ENCODE measurements around the gene TIGAR.

The TIGAR gene, protein sequence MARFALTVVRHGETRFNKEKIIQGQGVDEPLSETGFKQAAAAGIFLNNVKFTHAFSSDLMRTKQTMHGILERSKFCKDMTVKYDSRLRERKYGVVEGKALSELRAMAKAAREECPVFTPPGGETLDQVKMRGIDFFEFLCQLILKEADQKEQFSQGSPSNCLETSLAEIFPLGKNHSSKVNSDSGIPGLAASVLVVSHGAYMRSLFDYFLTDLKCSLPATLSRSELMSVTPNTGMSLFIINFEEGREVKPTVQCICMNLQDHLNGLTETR

GRCh38 chr12:4320853-4321701, at the start of gene TIGAR:
TSS of gene TIGAR (plus strand) at chr12:4321213. CDS start at chr12:4321272, 59 bp downstream.
- peak; percentile 46 to 80 for DNase-seq

GRCh38 chr12:4271717-4272423, 49.1 kb upstream of the TIGAR start:
- no peak for DNase-seq

- DNase-seq: no peak
These were observed 48.4 kb upstream of the TIGAR start for GRCh38 chr12:4272424-4273272.

DNA sequence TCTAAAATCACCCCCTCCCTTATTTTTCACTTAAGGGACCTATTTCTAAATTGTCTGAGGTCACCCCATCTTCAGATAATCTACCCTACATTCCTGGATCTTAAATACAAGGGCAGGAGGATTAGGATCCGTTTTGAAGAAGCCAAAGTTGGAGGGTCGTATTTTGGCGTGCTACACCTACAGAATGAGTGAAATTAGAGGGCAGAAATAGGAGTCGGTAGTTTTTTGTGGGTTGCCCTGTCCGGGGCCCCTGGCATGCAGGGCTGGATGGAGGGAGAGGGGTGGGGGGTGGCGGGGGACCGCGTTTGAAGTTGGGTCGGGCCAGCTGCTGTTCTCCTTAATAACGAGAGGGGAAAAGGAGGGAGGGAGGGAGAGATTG, 47.8 kb upstream of the TIGAR start:
- no peak for DNase-seq

DNA sequence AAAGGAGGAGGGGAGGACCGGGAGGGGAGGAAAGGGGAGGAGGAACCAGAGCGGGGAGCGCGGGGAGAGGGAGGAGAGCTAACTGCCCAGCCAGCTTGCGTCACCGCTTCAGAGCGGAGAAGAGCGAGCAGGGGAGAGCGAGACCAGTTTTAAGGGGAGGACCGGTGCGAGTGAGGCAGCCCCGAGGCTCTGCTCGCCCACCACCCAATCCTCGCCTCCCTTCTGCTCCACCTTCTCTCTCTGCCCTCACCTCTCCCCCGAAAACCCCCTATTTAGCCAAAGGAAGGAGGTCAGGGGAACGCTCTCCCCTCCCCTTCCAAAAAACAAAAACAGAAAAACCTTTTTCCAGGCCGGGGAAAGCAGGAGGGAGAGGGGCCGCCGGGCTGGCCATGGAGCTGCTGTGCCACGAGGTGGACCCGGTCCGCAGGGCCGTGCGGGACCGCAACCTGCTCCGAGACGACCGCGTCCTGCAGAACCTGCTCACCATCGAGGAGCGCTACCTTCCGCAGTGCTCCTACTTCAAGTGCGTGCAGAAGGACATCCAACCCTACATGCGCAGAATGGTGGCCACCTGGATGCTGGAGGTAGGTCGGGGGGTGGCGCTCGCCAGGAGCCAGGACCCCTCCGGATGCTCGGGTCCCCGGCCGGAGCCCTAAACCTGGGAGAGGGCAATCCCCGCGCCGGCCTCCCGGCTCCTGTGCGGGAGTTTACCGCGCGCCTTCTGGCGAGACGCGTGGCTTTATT, 47.2 kb upstream of the TIGAR start, which contains the start of gene CCND2:
CCND2 (plus strand) TSS at position 111 of the 744 bp plus-strand sequence; CDS start at position 390, 279 bp downstream.
- DNase-seq: no peak

DNA sequence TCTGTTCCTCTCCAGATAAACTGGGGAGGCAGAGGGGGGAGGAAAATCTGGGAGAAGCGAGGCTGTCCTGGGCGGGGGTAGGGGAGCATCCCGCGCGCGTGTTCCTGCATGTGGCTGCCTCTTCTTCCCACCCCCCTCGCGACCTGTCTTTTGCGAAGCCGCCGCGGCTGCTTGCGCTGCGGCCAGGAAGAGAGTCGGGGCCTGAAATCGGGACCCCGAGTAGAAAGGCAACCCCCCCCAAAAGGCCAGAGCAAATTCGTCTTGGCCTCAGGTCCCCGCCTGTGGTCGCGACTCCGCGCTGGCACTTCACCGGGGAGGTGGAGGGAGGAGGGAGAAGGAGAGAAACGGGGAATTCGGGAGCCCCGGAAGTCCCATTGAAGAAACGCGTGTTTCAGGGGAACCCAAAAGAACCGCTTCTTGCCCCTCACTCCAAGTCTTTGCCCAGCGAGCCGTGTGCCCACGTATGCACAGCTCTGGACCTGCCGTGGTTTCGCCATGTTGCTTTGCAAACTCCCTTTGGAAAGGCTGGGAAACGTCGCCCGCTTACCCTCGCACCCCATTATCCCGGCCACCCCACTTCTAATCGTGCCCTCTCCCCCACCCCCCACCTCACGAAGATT, 46.5 kb upstream of the TIGAR start:
- DNase-seq: no peak

- DNase-seq: no peak
These were observed 45.8 kb upstream of the TIGAR start for GRCh38 chr12:4275016-4275869.

DNA sequence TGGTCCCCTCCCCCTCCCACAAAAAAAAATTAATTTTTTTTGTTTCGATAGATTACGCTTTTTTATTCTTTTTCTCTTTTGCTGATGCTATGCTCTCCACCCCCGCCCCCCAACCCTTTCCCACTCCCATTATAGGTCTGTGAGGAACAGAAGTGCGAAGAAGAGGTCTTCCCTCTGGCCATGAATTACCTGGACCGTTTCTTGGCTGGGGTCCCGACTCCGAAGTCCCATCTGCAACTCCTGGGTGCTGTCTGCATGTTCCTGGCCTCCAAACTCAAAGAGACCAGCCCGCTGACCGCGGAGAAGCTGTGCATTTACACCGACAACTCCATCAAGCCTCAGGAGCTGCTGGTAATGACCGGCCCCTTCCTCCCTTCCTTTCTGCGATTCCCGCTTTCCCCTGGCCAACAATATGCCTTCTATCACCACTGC, 45.1 kb upstream of the TIGAR start:
- no peak for DNase-seq

GRCh38 chr12:4276524-4277204, 44.3 kb upstream of the TIGAR start:
- DNase-seq: peak; percentile 40 to 46

DNA sequence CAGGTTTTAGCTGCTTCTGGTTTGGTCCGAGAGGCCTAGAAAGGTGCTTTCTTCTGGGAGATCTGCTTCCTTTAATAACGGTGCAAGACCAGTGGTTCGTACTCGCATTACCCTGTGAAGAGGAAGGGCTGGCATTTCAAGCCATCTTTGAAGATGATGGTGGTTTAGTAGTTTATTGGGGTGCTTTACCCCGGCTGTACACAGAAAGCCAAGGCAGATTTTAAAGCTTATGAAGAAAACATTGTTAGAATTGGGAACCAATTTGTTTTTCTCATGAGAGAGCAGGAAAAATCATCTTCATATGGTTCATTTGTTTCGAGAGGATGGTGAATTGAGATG, 43.8 kb upstream of the TIGAR start:
- DNase-seq: no peak

DNA sequence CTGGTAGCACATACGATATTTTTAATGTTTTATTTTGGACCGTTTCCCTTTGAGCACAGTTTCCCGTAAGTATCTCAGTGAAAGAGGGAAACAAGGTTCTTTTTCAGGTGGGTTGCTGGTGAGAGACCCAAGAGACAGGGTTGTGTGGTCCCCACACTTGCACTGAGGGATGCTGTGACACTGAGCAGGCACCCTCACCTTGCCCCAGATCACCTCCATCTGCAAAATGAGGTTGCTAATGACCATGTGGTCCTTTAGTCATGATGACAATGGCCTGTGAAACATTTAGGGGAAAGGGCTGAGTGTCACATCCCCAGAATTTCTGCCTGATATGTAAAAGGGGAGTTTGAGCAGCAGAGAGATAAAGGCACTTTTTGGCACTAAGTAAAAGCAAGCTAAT, 43.2 kb upstream of the TIGAR start:
- DNase-seq: no peak

GRCh38 chr12:4278329-4279197, 42.5 kb upstream of the TIGAR start:
- peak in 1 of 2 experiments; percentile 0 for DNase-seq

- no peak for DNase-seq
These were observed 41.8 kb upstream of the TIGAR start for GRCh38 chr12:4279198-4279690.

DNA sequence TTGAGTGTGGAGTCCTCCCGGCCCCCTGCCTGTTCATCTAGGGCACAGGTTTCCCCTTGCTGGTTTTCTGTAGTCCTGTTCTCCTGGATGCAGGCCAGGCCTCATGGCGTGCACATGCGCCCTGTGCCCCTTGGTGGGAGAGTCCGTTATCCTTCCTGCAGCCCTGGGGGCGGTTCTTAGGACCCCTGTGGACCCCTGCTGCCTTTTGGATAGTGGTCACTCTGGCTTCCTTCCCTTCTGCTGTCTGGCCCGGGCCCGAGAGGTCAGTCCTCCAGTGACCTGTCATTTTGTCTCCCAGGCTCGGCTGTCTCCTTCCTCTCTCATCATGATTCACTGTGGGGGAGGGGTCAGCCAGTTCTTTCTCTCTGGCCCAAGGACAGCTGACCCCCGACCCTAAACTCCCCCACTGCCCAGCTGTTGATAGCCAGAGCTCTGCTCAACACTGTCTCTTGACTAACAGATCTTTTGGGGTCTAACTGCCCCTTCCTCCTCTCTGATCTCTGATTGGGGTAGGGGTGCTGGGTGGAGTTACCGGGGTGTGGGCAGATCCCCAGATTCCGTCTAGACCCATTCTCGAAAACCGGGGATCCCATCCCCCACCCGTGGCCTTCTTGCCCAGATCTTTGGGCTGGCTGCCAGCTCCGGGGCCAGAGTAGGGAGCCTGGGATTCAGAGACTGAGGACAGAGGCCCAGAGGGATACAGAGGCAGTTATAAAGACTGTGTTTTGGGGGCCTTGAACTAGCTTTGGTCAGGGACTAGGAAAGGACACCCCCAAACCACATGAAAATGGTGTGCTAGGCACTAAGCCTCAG, 40.5 kb upstream of the TIGAR start:
- DNase-seq: no peak

DNA sequence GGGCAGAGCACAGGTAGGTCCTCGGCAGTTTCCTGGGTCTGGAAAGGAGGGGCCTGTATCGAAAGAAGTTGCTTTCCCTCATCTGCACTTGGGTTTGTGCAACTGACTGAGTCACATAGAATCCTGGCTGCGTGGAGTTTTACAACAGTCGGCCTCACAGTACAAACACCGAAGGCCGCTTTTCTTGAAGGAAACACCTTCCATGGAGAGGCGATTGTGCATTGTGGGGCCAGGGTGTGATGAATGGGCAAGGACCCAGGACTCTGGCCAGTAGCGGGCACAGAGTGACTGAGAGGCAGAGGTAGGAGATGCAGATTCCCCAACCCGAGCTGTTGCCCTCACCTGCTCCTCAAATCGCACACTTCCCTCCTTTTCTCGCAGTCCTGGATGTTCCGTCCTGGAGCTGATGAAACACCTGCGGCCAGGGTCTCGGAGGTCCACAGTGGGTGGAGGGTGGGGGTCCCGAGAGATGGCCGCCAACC, 39.8 kb upstream of the TIGAR start:
- no peak for DNase-seq

DNA sequence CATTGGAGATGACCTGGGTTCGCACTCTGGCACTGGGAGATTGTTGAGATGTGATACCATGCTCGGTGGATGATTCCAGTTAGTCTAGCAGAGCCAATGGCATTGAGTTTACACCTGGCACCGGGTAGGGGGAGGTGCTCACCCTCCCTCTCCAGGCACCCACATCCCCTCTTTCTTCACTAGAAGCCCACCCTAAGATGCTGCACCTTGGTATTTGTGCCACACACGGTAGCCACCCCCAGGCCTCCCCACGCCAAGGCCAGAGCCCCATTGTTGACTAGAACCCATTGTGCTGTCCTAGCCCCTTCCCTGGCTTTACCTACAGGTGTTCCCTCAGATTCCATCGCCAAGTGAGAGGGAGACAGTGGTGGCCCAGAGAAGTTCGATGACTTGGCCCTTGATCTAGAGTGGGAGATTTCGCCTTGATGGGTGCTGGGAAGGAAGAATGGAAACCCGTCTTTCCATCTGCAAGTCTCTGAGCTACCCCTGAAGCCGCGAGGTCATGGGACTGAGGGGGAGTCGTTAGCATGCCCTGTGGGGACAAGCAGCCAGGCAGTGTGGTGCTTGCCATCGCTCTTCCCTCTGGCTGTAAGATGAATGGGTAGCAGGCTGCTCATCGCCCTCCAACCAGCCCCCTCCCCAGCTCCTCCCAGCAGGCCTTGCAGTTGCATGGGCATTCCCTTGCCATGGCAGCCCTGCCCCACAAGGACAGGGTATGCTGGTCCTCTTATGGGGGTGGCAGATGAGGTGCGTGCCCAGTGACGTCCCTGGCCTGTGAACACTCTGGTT, 38.7 kb upstream of the TIGAR start:
- DNase-seq: no peak

Measured in SHP77 (cell line).